Common myeloid progenitor, CD34-positive (primary cell): ENCODE results near the gene TYK2.
"Not testable (repeated sequence)": the region's sequence is repeated elsewhere in the genome, so short reads cannot be mapped to it uniquely, and the experiment has no call there.

Experiments
- CTCF ChIA-PET: fragments of 350-600 bp; sonication (Branson Sonifier 250); formaldehyde crosslinking; loops from one replicate; lab custom pipeline; 2021; ENCODE audit warnings: antibody characterized with exemption; lab: Charles Lee
- POLR2A ChIA-PET: fragments of 350-600 bp; sonication (Branson Sonifier 250); formaldehyde crosslinking; loops from one replicate; lab custom pipeline; 2021; ENCODE audit warnings: antibody characterized with exemption; lab: Charles Lee
- DNase-seq, 3 donors: peaks; one replicate each; pipeline versions ENCODE4 v3.0.0 to v3.0.0-alpha.2; 2013
- H3K27ac ChIP-seq, 2 experiments: 1 replicate in 1 of 2; 2 replicates in 1 of 2; pipeline ENCODE4 v1.7.0; 2013; ENCODE audit warnings: inconsistent platforms in 2 of 2, low read length in 2 of 2, mild to moderate bottlenecking in 2 of 2, low read depth in 1 of 2, moderate library complexity in 1 of 2; ENCODE audit not compliant: severe bottlenecking in 2 of 2, insufficient read depth in 1 of 2, poor library complexity in 1 of 2
- H3K27me3 ChIP-seq, 5 experiments: replicated peaks in 2 of 5; 1 replicate in 3 of 5; 2 replicates in 2 of 5; pipeline versions ENCODE4 v1.6.1 to v1.7.0; 2013; ENCODE audit warnings: low read length in 4 of 5, mild to moderate bottlenecking in 2 of 5, moderate library complexity in 2 of 5, inconsistent platforms in 1 of 5; ENCODE audit not compliant: insufficient read depth in 5 of 5, control insufficient read depth in 4 of 5
- H3K36me3 ChIP-seq, 4 experiments: 1 replicate in 2 of 4; 2 replicates in 2 of 4; pipeline versions ENCODE4 v1.6.1 to v1.7.0; 2013; ENCODE audit warnings: low read length in 3 of 4, control low read depth in 1 of 4, mild to moderate bottlenecking in 1 of 4; ENCODE audit not compliant: control insufficient read depth in 4 of 4, insufficient read depth in 4 of 4
- H3K4me1 ChIP-seq, 4 experiments: 1 replicate in 3 of 4; 2 replicates in 1 of 4; pipeline versions ENCODE4 v1.6.1 to v1.7.1; 2013; ENCODE audit warnings: low read length in 3 of 4, mild to moderate bottlenecking in 3 of 4, control low read depth in 1 of 4, inconsistent platforms in 1 of 4, moderate library complexity in 1 of 4; ENCODE audit not compliant: control insufficient read depth in 4 of 4, insufficient read depth in 4 of 4; ENCODE audit errors: control extremely low read depth in 1 of 4
- H3K4me3 ChIP-seq, 7 experiments: 1 replicate in 4 of 7; 2 replicates in 3 of 7; pipeline versions ENCODE4 v1.5.1 to v1.7.0; 2013; ENCODE audit warnings: mild to moderate bottlenecking in 7 of 7, low read length in 6 of 7, moderate library complexity in 6 of 7, inconsistent platforms in 2 of 7, low read depth in 2 of 7, control low read depth in 1 of 7; ENCODE audit not compliant: insufficient read depth in 4 of 7, control insufficient read depth in 1 of 7; ENCODE audit errors: extremely low read depth in 1 of 7
- H3K9me3 ChIP-seq, 5 experiments: 1 replicate in 4 of 5; 2 replicates in 1 of 5; pipeline versions ENCODE4 v1.6.1 to v1.7.1; 2013; ENCODE audit warnings: low read length in 4 of 5, mild to moderate bottlenecking in 2 of 5, inconsistent platforms in 1 of 5, low read depth in 1 of 5, moderate library complexity in 1 of 5; ENCODE audit not compliant: control insufficient read depth in 4 of 5, insufficient read depth in 2 of 5; ENCODE audit errors: control extremely low read depth in 1 of 5
- WGBS: methylation state at CpG from one replicate; pipeline ENCODE4 v1.1.5; 2013; ENCODE audit not compliant: insufficient coverage; 5-methylcytosine and 5-hydroxymethylcytosine counted together

TYK2 gene

DNA sequence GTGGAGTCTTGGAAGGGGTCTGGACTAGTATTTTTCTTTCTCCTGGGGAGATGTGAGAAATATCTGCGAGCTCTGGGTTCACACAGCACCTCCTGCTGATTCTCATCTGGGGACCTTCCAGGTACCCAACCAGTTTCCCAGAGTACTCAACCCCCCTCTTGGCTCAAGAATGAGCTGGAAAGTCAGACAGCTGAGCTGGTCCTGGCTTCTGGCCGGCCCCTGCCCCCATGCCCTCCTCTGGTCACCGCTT, 37.8 kb upstream of the TYK2 start:
- H3K4me3 ChIP-seq, result no peak overlapping the region
- 20% methylated on average over 1 of the region's 3 CpGs for WGBS
- ChIA-PET CTCF (interaction anchor here (0.7 to 7.7 kb wide), 13 partner anchors 10 to 158 kb away, joined by 3 to 102 read pairs (median 4); partner anchors contain the start of genes CDC37 and ICAM1), POLR2A (interaction anchor here (1.0 kb wide), 2 partner anchors 10 to 15 kb away, joined by 3 read pairs; partner anchors contain the start of gene CDC37)
- peaks cover 4 to 69% (median 34%) of the 10 kb centered on the region in 5 experiments for H3K27me3 ChIP-seq
- peaks cover 0 to 4% (median 0%) of the 10 kb centered on the region in 5 experiments for H3K9me3 ChIP-seq
- H3K27ac ChIP-seq, result no peak overlapping the region
- no peaks in the 10 kb centered on the region for H3K36me3 ChIP-seq
- H3K4me1 ChIP-seq, result peaks cover 5 to 60% (median 47%) of the 10 kb centered on the region in 4 experiments
- DNase-seq, result no peak

DNA sequence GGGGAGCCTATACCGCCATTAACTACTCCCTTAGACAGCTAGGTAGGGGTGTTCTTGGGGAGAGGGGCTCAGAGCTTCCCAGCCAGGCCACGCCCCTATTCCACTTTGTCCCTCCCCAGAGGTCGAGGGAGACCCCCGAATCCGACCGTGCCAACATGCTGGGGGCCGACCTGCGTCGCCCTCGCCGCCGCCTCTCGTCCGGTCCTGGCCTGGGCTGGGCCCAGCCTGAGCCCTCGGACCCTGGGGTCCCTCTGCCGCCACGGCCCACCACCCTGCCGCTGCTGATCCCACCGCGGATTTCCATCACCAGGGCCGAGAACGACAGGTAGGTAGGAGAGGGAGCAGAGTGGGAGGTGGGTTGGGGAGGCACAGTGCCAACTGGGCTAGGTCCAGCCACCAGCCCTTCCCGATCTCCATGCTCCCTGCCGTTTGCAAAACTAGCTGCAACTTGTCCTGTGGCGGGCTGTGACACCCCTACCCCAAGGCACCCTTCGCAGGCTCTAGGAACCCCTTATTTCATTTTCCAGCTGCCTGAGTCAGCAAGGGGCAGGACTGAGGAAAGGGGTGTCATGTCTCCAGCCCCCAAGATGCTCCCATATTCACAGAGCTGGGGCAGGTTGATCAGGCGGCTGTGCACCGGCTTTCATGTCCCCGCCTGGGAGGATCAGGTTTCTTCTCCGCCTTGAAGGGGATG, 37.3 kb upstream of the TYK2 start:
- Histone ChIP-seq H3K27ac (no peak overlapping the region), H3K4me1 (peaks cover 5 to 60% (median 47%) of the 10 kb centered on the region in 4 experiments), H3K4me3 (no peak overlapping the region), H3K9me3 (peaks cover 0 to 4% (median 0%) of the 10 kb centered on the region in 5 experiments), H3K36me3 (no peaks in the 10 kb centered on the region), H3K27me3 (peaks cover 4 to 65% (median 31%) of the 10 kb centered on the region in 5 experiments)
- WGBS, result 18% methylated on average over 19 of the region's 30 CpGs
- ChIA-PET CTCF (interaction anchor here (0.5 to 7.7 kb wide), 17 partner anchors 7 to 157 kb away, joined by 3 to 102 read pairs (median 4); partner anchors contain the start of genes CDC37 and ICAM1), POLR2A (interaction anchor here (1.0 to 1.5 kb wide), 3 partner anchors 10 to 15 kb away, joined by 3 to 6 read pairs (median 3); partner anchors contain the start of gene CDC37)
- DNase-seq, result no peak

DNA sequence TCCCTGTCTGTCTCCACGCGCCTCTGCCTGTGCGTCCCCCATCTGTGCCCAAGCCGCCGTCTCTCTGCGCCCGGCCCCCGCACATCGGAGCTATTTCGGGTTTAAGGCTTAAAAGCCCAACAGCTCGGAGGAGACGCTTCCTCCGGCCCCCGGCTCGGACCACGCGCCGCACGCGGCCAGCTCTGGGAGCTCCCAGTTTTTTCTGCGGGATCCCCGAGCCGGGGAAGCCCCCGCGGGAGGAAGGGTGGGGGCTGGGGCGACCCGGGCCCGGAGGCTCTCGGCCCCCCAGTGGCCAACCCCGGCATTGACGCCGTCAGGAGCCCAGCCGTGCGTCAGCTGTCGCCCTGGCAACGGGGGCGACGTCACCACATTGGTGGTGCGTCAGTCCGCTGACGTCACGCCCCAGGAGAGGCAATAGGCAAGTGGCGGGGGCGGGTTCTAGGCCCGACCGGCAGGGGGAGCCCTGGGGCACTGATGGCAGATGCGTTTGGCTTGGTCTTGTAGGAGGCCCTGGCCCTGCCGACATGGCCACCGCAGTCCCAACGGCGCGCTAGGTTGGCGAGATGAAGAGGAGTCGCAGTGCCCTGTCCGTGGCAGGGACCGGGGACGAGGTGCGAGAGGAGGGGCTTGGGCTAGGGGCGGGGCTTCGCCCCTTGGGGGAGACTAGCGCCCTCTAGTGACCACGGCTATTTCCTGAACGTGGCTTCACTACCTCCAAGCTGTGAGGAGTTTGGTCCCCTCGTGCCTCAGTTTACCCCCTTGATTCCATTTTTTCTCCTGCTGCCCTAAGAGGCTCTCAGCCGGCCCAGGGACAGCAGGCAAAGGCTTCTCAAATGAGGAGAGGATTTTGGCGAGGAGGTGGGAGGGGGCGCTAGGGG, 36.2 kb upstream of the TYK2 start:
- peak overlapping the region; percentile 28 to 77 (median 67) for H3K4me3 ChIP-seq
- H3K27me3 ChIP-seq, result peaks cover 4 to 54% (median 23%) of the 10 kb centered on the region in 5 experiments
- peak overlapping the region in 1 of 2 experiments; percentile 58 for H3K27ac ChIP-seq
- H3K9me3 ChIP-seq, result peaks cover 0 to 4% (median 0%) of the 10 kb centered on the region in 5 experiments
- H3K4me1 ChIP-seq, result peaks cover 5 to 63% (median 54%) of the 10 kb centered on the region in 4 experiments
- ChIA-PET CTCF (interaction anchor here (0.7 to 7.7 kb wide), 15 partner anchors 8 to 136 kb away, joined by 3 to 102 read pairs (median 4); partner anchors contain the start of gene CDC37), POLR2A (interaction anchor here (1.5 kb wide), 1 partner anchor 11 kb away, joined by 6 read pairs; no protein-coding TSS in a partner anchor)
- no peaks in the 10 kb centered on the region for H3K36me3 ChIP-seq
- DNase-seq, result peak; percentile 95 to 97 (median 97)
- WGBS, result 3% methylated on average over 62 of the region's 67 CpGs

DNA sequence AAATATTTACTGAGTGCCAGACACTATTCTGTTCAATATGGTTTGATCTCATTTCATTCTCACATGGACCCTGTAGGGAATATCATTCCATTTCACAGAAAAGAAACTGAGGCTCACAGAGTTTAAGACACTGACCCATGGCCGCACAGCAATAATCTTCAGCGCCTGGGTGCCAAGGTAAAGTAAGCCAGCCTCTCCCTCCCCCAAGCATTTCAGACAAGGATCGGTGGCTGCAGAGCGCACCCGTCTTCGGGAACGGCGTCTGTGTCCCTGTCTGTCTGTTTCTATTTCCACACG, 35.7 kb upstream of the TYK2 start:
- WGBS, result 5% methylated on average over 8 of the region's 9 CpGs
- POLR2A ChIA-PET, result no interaction called here
- CTCF ChIA-PET, result interaction anchor here (0.9 to 7.7 kb wide), 11 partner anchors 9 to 136 kb away, joined by 3 to 102 read pairs (median 4); partner anchors contain the start of gene CDC37
- DNase-seq, result no peak
- no peaks in the 10 kb centered on the region for H3K36me3 ChIP-seq
- peaks cover 5 to 57% (median 51%) of the 10 kb centered on the region in 4 experiments for H3K4me1 ChIP-seq
- H3K27me3 ChIP-seq, result peaks cover 4 to 48% (median 17%) of the 10 kb centered on the region in 5 experiments
- H3K9me3 ChIP-seq, result peaks cover 0 to 4% (median 0%) of the 10 kb centered on the region in 5 experiments
- H3K27ac ChIP-seq, result peak overlapping the region in 1 of 2 experiments; percentile 58
- peak overlapping the region; percentile 28 to 77 (median 67) for H3K4me3 ChIP-seq

DNA sequence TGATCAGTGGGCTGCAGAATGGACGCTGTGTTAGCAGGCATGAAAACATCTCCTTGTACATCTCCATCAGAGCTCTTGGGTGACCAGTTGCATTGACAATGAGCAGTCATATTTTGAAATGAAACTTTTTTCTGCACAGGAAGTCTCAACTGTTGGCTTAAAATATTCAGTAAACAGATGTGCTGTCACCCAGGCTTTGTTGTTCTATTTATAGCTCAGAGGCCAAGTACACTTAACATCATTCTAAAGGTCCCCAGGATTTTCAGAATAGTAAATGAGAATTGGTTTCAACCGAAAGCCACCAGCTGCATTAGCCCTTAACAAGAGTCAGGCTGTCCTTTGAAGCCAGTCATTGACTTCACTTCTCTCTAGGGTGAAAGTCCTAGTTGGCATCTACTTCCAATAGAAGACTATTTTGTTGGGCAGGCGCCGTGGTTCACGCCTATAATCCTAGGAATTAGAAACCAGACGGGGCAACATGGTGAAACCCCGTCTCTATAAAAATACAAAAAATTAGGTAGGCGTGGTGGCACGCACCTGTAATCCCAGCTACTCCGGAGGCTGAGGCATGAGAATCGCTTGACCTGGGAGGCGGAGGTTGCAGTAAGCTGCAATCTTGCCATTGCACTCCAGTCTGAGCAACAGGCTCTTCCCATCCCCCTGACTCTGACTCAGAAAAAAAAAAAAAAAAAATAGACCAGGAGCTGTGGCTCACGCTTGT, 32.0 kb upstream of the TYK2 start:
- ChIA-PET CTCF (interaction anchor here (0.6 to 7.7 kb wide), 7 partner anchors 7 to 162 kb away, joined by 3 to 102 read pairs (median 3); partner anchors contain the start of genes CDC37 and PDE4A), POLR2A (interaction anchor here (0.6 kb wide), 1 partner anchor 15 kb away, joined by 3 read pairs; no protein-coding TSS in a partner anchor)
- Histone ChIP-seq H3K36me3 (no peaks in the 10 kb centered on the region), H3K4me3 (no peak overlapping the region), H3K4me1 (peaks cover 3 to 44% (median 33%) of the 10 kb centered on the region in 4 experiments), H3K27ac (no peak overlapping the region), H3K9me3 (peaks cover 0 to 4% (median 0%) of the 10 kb centered on the region in 5 experiments), H3K27me3 (peaks cover 0 to 14% (median 2%) of the 10 kb centered on the region in 5 experiments)
- 88% methylated on average over 10 of the region's 13 CpGs for whole genome bisulfite sequencing
- DNase-seq, result peak in 1 of 3 donors; percentile 54

DNA sequence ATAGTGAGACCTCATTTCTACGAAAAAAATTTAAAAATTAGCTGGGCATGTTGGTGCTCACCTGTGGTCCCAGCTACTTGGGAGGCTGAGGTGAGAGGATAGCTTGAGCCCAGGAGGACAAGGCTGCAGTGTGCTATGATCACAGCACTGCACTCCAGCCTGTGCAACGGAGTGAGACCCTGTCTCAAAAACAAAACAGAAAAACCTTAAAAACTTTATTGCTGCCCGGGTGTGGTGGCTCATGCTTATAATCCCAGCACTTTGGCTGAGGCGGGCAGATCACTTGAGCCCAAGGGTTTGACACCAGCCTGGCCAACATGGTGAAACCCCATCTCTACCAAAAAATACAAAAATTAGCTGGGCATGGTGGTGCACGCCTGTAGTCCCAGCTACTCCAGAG, 30.9 kb upstream of the TYK2 start:
- H3K4me3 ChIP-seq, H3K9me3 ChIP-seq, POLR2A ChIA-PET, DNase-seq, H3K27ac ChIP-seq, H3K36me3 ChIP-seq, H3K27me3 ChIP-seq: not testable (repeated sequence)
- CTCF ChIA-PET, result interaction anchor here (0.6 to 8.5 kb wide), 4 partner anchors 10 to 152 kb away, joined by 3 to 76 read pairs (median 4); partner anchors contain the start of gene PDE4A
- WGBS, result 89% methylated on average over 4 of the region's 5 CpGs
- peaks cover 8 to 42% (median 26%) of the 10 kb centered on the region in 4 experiments for H3K4me1 ChIP-seq
